Measurements from ENCODE around the gene ZNFX1.

DNA sequence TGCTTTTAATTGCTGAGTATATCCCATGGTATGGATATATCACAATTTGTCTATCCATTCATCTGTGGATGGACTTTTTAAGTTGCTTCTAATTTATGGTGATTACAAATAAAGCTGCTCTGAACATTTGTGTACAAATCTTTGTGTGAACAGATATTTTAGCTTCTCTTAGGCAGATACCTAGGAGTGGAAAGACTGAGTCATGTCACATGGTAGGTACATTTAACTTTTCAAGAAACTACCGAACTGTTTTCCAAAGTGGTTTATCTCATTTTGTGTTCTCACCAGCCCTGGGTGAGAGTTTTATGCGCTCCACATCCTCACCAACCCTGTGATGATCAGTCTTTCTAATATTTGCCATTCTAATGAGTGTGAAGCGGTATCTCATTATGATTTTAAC is 31.0 kb upstream of the ZNFX1 start:
- TF ChIP-seq GABPB1 (CRISPR knock-in tag; IDR thresholded peaks at IDR 0.05) (no peak), ZNF416 (CRISPR knock-in tag; IDR thresholded peaks at IDR 0.05) (no peak), FOXJ3 (CRISPR knock-in tag; IDR thresholded peaks at IDR 0.05; ENCODE audit: borderline replicate concordance) (no peak), MAX (CRISPR knock-in tag; IDR thresholded peaks at IDR 0.05) (no peak), ATF3 (CRISPR knock-in tag; conservative IDR thresholded peaks at IDR 0.05) (no peak)
- TF ChIP-seq, protein P1, sequence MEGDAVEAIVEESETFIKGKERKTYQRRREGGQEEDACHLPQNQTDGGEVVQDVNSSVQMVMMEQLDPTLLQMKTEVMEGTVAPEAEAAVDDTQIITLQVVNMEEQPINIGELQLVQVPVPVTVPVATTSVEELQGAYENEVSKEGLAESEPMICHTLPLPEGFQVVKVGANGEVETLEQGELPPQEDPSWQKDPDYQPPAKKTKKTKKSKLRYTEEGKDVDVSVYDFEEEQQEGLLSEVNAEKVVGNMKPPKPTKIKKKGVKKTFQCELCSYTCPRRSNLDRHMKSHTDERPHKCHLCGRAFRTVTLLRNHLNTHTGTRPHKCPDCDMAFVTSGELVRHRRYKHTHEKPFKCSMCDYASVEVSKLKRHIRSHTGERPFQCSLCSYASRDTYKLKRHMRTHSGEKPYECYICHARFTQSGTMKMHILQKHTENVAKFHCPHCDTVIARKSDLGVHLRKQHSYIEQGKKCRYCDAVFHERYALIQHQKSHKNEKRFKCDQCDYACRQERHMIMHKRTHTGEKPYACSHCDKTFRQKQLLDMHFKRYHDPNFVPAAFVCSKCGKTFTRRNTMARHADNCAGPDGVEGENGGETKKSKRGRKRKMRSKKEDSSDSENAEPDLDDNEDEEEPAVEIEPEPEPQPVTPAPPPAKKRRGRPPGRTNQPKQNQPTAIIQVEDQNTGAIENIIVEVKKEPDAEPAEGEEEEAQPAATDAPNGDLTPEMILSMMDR (IDR thresholded peaks at IDR 0.05), result no peak

Measured in WTC11 (cell line).